PC-9 (cell line): ENCODE data around the gene HAGHL. TPM values are rescaled to one million over a fixed set of nuclear protein-coding genes. Genes with fewer than 3 reads are reported as not detected.
"Not testable (repeated sequence)": the region's sequence is repeated elsewhere in the genome, so short reads cannot be mapped to it uniquely, and the experiment has no call there.

Experiments used
- BruUV-seq: library from RNA; stranded (reverse); fragments of 400-500 nt; replicated peaks from 2 replicates; lab custom pipeline; 2021; lab: Mats Ljungman, UMichigan
- CTCF ChIA-PET: fragments of 300-600 bp; sonication (Branson Sonifier 250); formaldehyde crosslinking; loops from one replicate; lab custom pipeline; 2022; ENCODE audit warnings: antibody characterized with exemption; lab: Charles Lee
- POLR2A ChIA-PET: fragments of 300-600 bp; sonication (Branson Sonifier 250); formaldehyde crosslinking; loops from one replicate; lab custom pipeline; 2022; ENCODE audit warnings: antibody characterized with exemption; ENCODE audit not compliant: unreplicated experiment; lab: Charles Lee
- DNase-seq, 2 experiments: peaks; one replicate each; pipeline versions ENCODE4 v3.0.0 to v3.0.0-alpha.2; 2015 to 2022; ENCODE audit warnings: mixed read lengths in 1 of 2
- H2AFZ ChIP-seq: fragments of 200-600 bp; sonication (generic); 2 replicates; pipeline ENCODE4 v1.8.1; 2017; ENCODE audit warnings: antibody characterized with exemption
- H3F3A ChIP-seq: fragments of 200-600 bp; sonication (generic); 2 replicates; pipeline ENCODE4 v1.8.1; 2017; ENCODE audit warnings: antibody characterized with exemption, mild to moderate bottlenecking, low read depth; ENCODE audit not compliant: insufficient read depth
- H3K27ac ChIP-seq: fragments of 200-600 bp; sonication (generic); 2 replicates; pipeline ENCODE4 v1.6.1; 2016; ENCODE audit warnings: mixed run types
- H3K27me3 ChIP-seq: fragments of 200-600 bp; sonication (generic); 2 replicates; pipeline ENCODE4 v1.6.1; 2016; ENCODE audit warnings: low read depth, mixed run types; ENCODE audit not compliant: insufficient read depth
- H3K36me3 ChIP-seq: fragments of 200-600 bp; sonication (generic); 2 replicates; pipeline ENCODE4 v1.6.1; 2016; ENCODE audit warnings: low read depth, mixed run types
- H3K4me1 ChIP-seq: fragments of 200-600 bp; sonication (generic); replicated peaks from 2 replicates; pipeline ENCODE4 v1.6.1; 2016; ENCODE audit warnings: mixed run types; ENCODE audit not compliant: insufficient read depth
- H3K4me2 ChIP-seq: fragments of 200-600 bp; sonication (generic); 2 replicates; pipeline ENCODE4 v1.6.1; 2017; ENCODE audit warnings: mixed run types
- H3K4me3 ChIP-seq: fragments of 200-600 bp; sonication (generic); 2 replicates; pipeline ENCODE4 v1.6.1; 2016; ENCODE audit warnings: mixed run types
- H3K79me2 ChIP-seq: fragments of 200-600 bp; sonication (generic); 2 replicates; pipeline ENCODE4 v1.6.1; 2017; ENCODE audit warnings: low read depth, mixed run types
- H3K9me2 ChIP-seq: fragments of 200-600 bp; sonication (generic); 2 replicates; pipeline ENCODE4 v1.8.1; 2017; ENCODE audit warnings: mild to moderate bottlenecking; ENCODE audit not compliant: insufficient read depth
- H3K9me3 ChIP-seq: fragments of 200-600 bp; sonication (generic); 2 replicates; pipeline ENCODE4 v1.8.1; 2016; ENCODE audit warnings: low read depth; ENCODE audit not compliant: insufficient read depth
- H4K20me1 ChIP-seq: fragments of 200-600 bp; sonication (generic); 2 replicates; pipeline ENCODE4 v1.8.1; 2017; ENCODE audit not compliant: insufficient read depth
- CTCF ChIP-seq: fragments of 200-600 bp; sonication (generic); conservative IDR thresholded peaks from 2 replicates; pipeline ENCODE4 v1.6.1; 2017; ENCODE audit warnings: mixed run types, antibody characterized with exemption, mild to moderate bottlenecking, moderate library complexity
- EZH2 ChIP-seq: fragments of 200-600 bp; sonication (generic); IDR thresholded peaks from 2 replicates; pipeline ENCODE4 v1.8.0; 2017; ENCODE audit warnings: antibody characterized with exemption, low read depth
- intact Hi-C: fragments of 100-400 bp; cut with micrococcal nuclease; formaldehyde crosslinking; loops from one replicate; pipeline ENCODE4 v1.10.0; 2022; ENCODE audit not compliant: unreplicated experiment
- total RNA-seq: library from RNA; stranded (reverse); gene quantifications from 2 replicates; pipeline ENCODE4 v1.2.3, GENCODE V29; 2021

HAGHL gene
- total RNA-seq, 1 experiment from 2014 or later = 31.0 TPM

DNA sequence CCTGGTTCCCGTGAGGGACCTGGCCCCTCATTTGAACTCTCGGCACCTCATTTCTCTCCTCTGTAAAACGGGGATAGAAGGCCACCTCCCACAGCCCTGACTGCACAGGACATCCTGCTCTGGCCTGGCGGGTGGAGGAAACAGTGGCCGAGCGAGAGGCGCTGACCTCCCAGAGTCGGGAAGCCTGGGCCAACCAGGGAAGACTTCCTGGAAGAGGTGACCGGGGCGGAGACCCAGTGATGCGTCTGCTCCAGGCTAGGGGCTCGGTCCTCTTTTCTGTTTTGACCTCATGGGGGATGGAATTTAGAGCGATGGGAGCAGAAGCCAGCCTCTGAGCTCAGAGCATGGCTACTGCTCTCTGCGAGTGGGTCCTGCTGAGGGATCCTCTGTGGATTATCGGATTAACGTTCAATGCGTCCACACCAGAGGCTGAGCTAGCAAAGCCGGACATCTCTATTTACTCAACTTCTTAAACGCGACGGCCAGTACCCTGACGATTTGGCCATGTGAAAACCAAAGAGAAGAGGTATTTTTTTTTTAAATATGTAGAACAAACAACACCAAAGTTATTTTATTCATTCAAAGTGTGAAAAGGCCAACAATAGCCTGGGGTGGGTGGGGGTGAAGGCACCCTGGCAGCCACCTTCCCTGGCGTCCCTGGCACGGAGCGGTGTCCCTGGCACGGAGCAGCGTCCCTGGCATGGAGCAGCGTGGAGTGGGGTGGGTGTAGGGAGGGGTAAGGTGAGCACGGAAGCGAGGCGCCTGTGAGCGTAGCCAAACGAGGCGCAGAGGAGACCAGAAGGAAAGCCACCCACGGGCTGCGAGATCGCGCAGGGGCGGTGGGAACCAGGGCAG lies 24.5 kb downstream of the HAGHL start:
- Histone ChIP-seq H3K4me3 (no peak overlapping the region), H3K9me3 (no peaks in the 10 kb centered on the region), H3K79me2 (no peaks in the 10 kb centered on the region), H3K4me2 (no peak overlapping the region), H3K4me1 (no peaks in the 10 kb centered on the region), H3K27ac (no peak overlapping the region), H3K36me3 (no peaks in the 10 kb centered on the region), H3K9me2 (no peaks in the 10 kb centered on the region), H3F3A (peaks cover 7% of the 10 kb centered on the region; the same call in 1 of the 2 replicates), H2AFZ (no peak overlapping the region), H4K20me1 (no peaks in the 10 kb centered on the region; the same call in 1 of the 2 replicates), H3K27me3 (no peaks in the 10 kb centered on the region)
- ChIA-PET CTCF (interaction anchor here (0.6 kb wide), 1 partner anchor 10 kb away, joined by 4 read pairs; no protein-coding TSS in a partner anchor), POLR2A (no interaction called here)
- no peak for DNase-seq
- TF ChIP-seq EZH2 (no peak), CTCF (no peak)
- intact Hi-C loops = no loop called here
- BruUV-seq = no TSS peak

DNA sequence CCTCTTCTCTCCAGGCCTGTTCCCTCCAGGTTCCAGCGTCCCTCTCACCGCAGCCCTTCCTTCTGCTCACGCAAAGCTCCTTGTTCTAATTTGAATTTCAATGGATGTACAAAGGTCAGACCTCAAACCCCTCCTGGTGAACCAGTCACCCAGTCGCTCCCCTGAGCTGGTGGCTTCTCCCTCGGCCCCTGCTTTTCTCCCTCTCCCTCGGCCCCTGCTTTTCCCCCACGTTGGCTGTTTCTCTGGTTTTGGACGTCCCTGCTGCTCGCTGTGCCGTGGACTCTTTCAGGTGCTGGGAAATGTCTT lies 25.1 kb downstream of the HAGHL start:
- no peaks in the 10 kb centered on the region for H3K36me3 ChIP-seq
- no peak overlapping the region for H2AFZ ChIP-seq
- no peak overlapping the region for H3K4me3 ChIP-seq
- H3F3A ChIP-seq = peaks cover 7% of the 10 kb centered on the region; the same call in 1 of the 2 replicates
- no peak overlapping the region for H3K27ac ChIP-seq
- no peak for TF ChIP-seq EZH2
- TF ChIP-seq CTCF = no peak
- CTCF ChIA-PET = interaction anchor here (0.6 kb wide), 1 partner anchor 11 kb away, joined by 4 read pairs; no protein-coding TSS in a partner anchor
- no peaks in the 10 kb centered on the region; the same call in 1 of the 2 replicates for H4K20me1 ChIP-seq
- no peak for DNase-seq
- no peaks in the 10 kb centered on the region for H3K79me2 ChIP-seq
- intact Hi-C loops = no loop called here
- H3K4me1 ChIP-seq = no peaks in the 10 kb centered on the region
- H3K9me3 ChIP-seq = no peaks in the 10 kb centered on the region
- POLR2A ChIA-PET = no interaction called here
- no peak overlapping the region for H3K4me2 ChIP-seq
- no TSS peak for BruUV-seq
- no peaks in the 10 kb centered on the region for H3K9me2 ChIP-seq
- H3K27me3 ChIP-seq = no peaks in the 10 kb centered on the region

DNA sequence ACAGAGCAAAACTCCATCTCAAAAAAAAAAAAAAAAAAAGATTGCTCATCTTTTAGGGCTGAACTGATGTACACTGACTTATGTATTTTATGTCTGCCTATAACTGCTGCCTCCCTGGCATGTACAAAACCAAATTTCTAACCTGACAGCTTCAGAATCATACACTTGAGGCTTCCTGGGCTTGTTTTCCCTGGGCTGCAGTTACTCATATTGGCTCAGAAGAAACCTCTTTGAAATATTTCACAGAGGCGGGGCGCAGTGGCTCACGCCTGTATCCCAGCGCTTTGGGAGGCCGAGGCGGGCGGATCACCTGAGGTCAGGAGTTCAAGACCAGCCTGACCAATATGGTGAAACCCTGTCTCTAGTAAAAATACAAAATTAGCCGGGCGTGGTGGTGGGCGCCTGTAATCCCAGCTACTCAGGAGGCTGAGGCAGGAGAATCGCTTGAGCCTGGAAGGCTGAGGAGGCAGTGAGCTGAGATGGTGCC lies 27.3 kb downstream of the HAGHL start:
- H4K20me1 ChIP-seq, H3K79me2 ChIP-seq, H3K4me2 ChIP-seq, H3K27me3 ChIP-seq, H3K9me2 ChIP-seq, H3K9me3 ChIP-seq, H2AFZ ChIP-seq, H3K27ac ChIP-seq, intact Hi-C loops, POLR2A ChIA-PET, H3K4me3 ChIP-seq, H3K36me3 ChIP-seq, DNase-seq, H3F3A ChIP-seq, CTCF ChIA-PET, H3K4me1 ChIP-seq, BruUV-seq: not testable (repeated sequence)
